ENCODE data around the gene TRMT11.

TRMT11 gene

GRCh38 chr6:125979101-125979500 lies 7.2 kb upstream of the TRMT11 start:
- no peak for TF ChIP-seq CTCF (IDR thresholded peaks at IDR 0.05; ENCODE audit: low read depth, low read length)
- no peak overlapping the region for H3K4me3 ChIP-seq (replicated peaks in 1 of 2; ENCODE audit: low read depth in 2 of 2, low read length in 2 of 2)
- no peak for DNase-seq (ENCODE audit: low read depth in 2 of 2)

- TF ChIP-seq CTCF (IDR thresholded peaks at IDR 0.05; ENCODE audit: low read depth, low read length), result no peak
- no peak overlapping the region for H3K4me3 ChIP-seq (replicated peaks in 1 of 2; ENCODE audit: low read depth in 2 of 2, low read length in 2 of 2)
- no peak for DNase-seq (ENCODE audit: low read depth in 2 of 2)
These were observed 4.7 kb upstream of the TRMT11 start for GRCh38 chr6:125981571-125982185.

- no peak for TF ChIP-seq CTCF (IDR thresholded peaks at IDR 0.05; ENCODE audit: low read depth, low read length)
- DNase-seq (ENCODE audit: low read depth in 2 of 2), result peak; percentile 66 to 74
- H3K4me3 ChIP-seq (replicated peaks in 1 of 2; ENCODE audit: low read depth in 2 of 2, low read length in 2 of 2), result no peak overlapping the region
These were observed 2.9 kb upstream of the TRMT11 start for GRCh38 chr6:125983246-125983945.

- H3K4me3 ChIP-seq (replicated peaks in 1 of 2; ENCODE audit: low read depth in 2 of 2, low read length in 2 of 2), result no peak overlapping the region
- no peak for TF ChIP-seq CTCF (IDR thresholded peaks at IDR 0.05; ENCODE audit: low read depth, low read length)
These were observed 2.0 kb upstream of the TRMT11 start for GRCh38 chr6:125984311-125984710.

GRCh38 chr6:125985522-125985921 lies 818 bp upstream of the TRMT11 start:
- no peak for TF ChIP-seq CTCF (IDR thresholded peaks at IDR 0.05; ENCODE audit: low read depth, low read length)
- H3K4me3 ChIP-seq (replicated peaks in 1 of 2; ENCODE audit: low read depth in 2 of 2, low read length in 2 of 2), result peak overlapping the region; percentile 96 to 98
- no peak for DNase-seq (ENCODE audit: low read depth in 2 of 2)

More at GRCh38 chr6:125984311-125984710, 2.0 kb upstream of the TRMT11 start:
- peak; percentile 29 to 33 for DNase-seq (ENCODE audit: low read depth in 2 of 2)

- TF ChIP-seq CTCF (IDR thresholded peaks at IDR 0.05; ENCODE audit: low read depth, low read length), result no peak
- H3K4me3 ChIP-seq (replicated peaks in 1 of 2; ENCODE audit: low read depth in 2 of 2, low read length in 2 of 2), result peak overlapping the region; percentile 96 to 98
These were observed 400 bp upstream of the TRMT11 start for GRCh38 chr6:125985979-125986300.

More at GRCh38 chr6:125985979-125986300, 400 bp upstream of the TRMT11 start:
- DNase-seq (ENCODE audit: low read depth in 2 of 2), result no peak
